A549 (cell line): Measurements from ENCODE around the gene SMTNL2. TPM values are rescaled to one million over a fixed set of nuclear protein-coding genes. Genes with fewer than 3 reads are reported as not detected.

Experiments used
- ATAC-seq, 2 experiments: fragments of 200-7000 bp in 1 of 2; fragments of >200 bp in 1 of 2; cut with Nextera tagmentation in 1 of 2; cut with Tn5 transposase in 1 of 2; 3 replicates each; pipeline versions ENCODE4 v1.8.0 to v1.9.1; 2018 to 2020; ENCODE audit warnings: mild to moderate bottlenecking in 1 of 2, moderate library complexity in 1 of 2
- CTCF ChIA-PET: fragments of 300-600 bp; sonication (Branson Sonifier 250); formaldehyde crosslinking; extraction: SDS; loops from one replicate; lab custom pipeline; 2021; ENCODE audit warnings: antibody characterized with exemption, inconsistent platforms; lab: Yijun Ruan, JAX
- POLR2A ChIA-PET: fragments of 350-600 bp; formaldehyde crosslinking; extraction: SDS; loops from one replicate; lab custom pipeline; 2021; ENCODE audit warnings: antibody characterized with exemption, inconsistent platforms; lab: Yijun Ruan, JAX
- DNase-seq, 2 experiments: peaks; one replicate each; pipeline versions ENCODE4 v3.0.0 to v3.0.0-alpha.2; 2011 to 2016; ENCODE audit warnings: low read depth in 1 of 2, low spot score in 1 of 2
- FAIRE-seq: peaks from 2 replicates; lab custom pipeline; 2011; peaks lifted over from hg19 to GRCh38; lab: Jason Lieb, UNC
- H3K27ac ChIP-seq, 2 experiments: fragments of >200 bp; sonication (Bioruptor Twin); formaldehyde crosslinking; 3 replicates each; pipeline ENCODE4 v1.5.1; 2016 to 2017
- H3K4me1 ChIP-seq: fragments of >200 bp; sonication (Bioruptor Twin); formaldehyde crosslinking; 3 replicates; pipeline ENCODE4 v1.6.1; 2016
- H3K4me2 ChIP-seq: fragments of >200 bp; sonication (Bioruptor Twin); formaldehyde crosslinking; 3 replicates; pipeline ENCODE4 v1.6.1; 2016
- H3K4me3 ChIP-seq: fragments of >200 bp; sonication (Bioruptor Twin); formaldehyde crosslinking; 3 replicates; pipeline ENCODE4 v1.5.1; 2016
- H3K9me3 ChIP-seq: fragments of >200 bp; sonication (Bioruptor Twin); formaldehyde crosslinking; 3 replicates; pipeline ENCODE4 v1.6.1; 2016
- CBX2 ChIP-seq: fragments of 200-600 bp; sonication (generic); IDR thresholded peaks from 2 replicates; pipeline ENCODE4 v1.6.1; 2016; ENCODE audit warnings: low read depth, mild to moderate bottlenecking, borderline replicate concordance
- CBX8 ChIP-seq: fragments of 200-600 bp; sonication (generic); IDR thresholded peaks from 2 replicates; pipeline ENCODE4 v1.6.1; 2016
- CEBPB ChIP-seq, 2 experiments: fragments of >200 bp in 1 of 2; sonication (Bioruptor Twin) in 1 of 2; formaldehyde crosslinking in 1 of 2; IDR thresholded peaks; 2 replicates each; pipeline ENCODE4 v1.6.1; 2012 to 2016
- CHD2 ChIP-seq: fragments of 150-350 bp; IDR thresholded peaks from 2 replicates; pipeline ENCODE4 v1.6.1; 2014; ENCODE audit warnings: low read length; ENCODE audit not compliant: partially characterized antibody
- EP300 ChIP-seq, 2 experiments: fragments of >200 bp; sonication (Bioruptor Twin); formaldehyde crosslinking; IDR thresholded peaks; 2 replicates in 1 of 2; 3 replicates in 1 of 2; pipeline ENCODE4 v1.6.1; 2016 to 2017
- ESRRA ChIP-seq: fragments of 150-350 bp; IDR thresholded peaks from 2 replicates; pipeline ENCODE4 v1.6.1; 2014; ENCODE audit warnings: mild to moderate bottlenecking, low read length, borderline replicate concordance
- GATA3 ChIP-seq: IDR thresholded peaks from 2 replicates; pipeline ENCODE4 v1.6.1; 2012; ENCODE audit warnings: borderline replicate concordance
- HOXB5 ChIP-seq: fragments of 250-450 bp; sonication (Bioruptor Pico); IDR thresholded peaks from 2 replicates; pipeline ENCODE4 v1.5.0; 2020; ENCODE audit warnings: mild to moderate bottlenecking, moderate library complexity
- JUNB ChIP-seq: fragments of >200 bp; sonication (Bioruptor Twin); formaldehyde crosslinking; IDR thresholded peaks from 2 replicates; pipeline ENCODE4 v1.6.1; 2016
- KDM1A ChIP-seq: fragments of 200-600 bp; sonication (generic); IDR thresholded peaks from 2 replicates; pipeline ENCODE4 v1.6.1; 2016; ENCODE audit warnings: low read depth, mild to moderate bottlenecking
- PBX3 ChIP-seq: IDR thresholded peaks from 2 replicates; pipeline ENCODE4 v1.6.1; 2012
- PHF8 ChIP-seq: fragments of 200-600 bp; sonication (generic); IDR thresholded peaks from 2 replicates; pipeline ENCODE4 v1.6.1; 2016; ENCODE audit warnings: low read depth, mild to moderate bottlenecking, antibody characterized with exemption, moderate library complexity, borderline replicate concordance
- RARB ChIP-seq: fragments of 250-450 bp; sonication (Bioruptor Pico); IDR thresholded peaks from 2 replicates; pipeline ENCODE4 v1.8.0; 2021; ENCODE audit warnings: mild to moderate bottlenecking, moderate library complexity
- RCOR1 ChIP-seq: fragments of 150-350 bp; IDR thresholded peaks from 2 replicates; pipeline ENCODE4 v1.6.1; 2014; ENCODE audit warnings: antibody characterized with exemption, low read length, low read depth
- TP53 ChIP-seq: fragments of 250-450 bp; sonication (Bioruptor Pico); IDR thresholded peaks from 2 replicates; pipeline ENCODE4 v1.5.0; 2021; ENCODE audit warnings: mild to moderate bottlenecking, moderate library complexity
- USF2 ChIP-seq: fragments of 450-650 bp; IDR thresholded peaks from 2 replicates; pipeline ENCODE4 v1.6.1; 2014; ENCODE audit warnings: antibody characterized with exemption
- ZFP36 ChIP-seq: fragments of 450-650 bp; IDR thresholded peaks from 2 replicates; pipeline ENCODE4 v1.6.1; 2014; ENCODE audit warnings: borderline replicate concordance; ENCODE audit not compliant: partially characterized antibody
- ZSCAN20 ChIP-seq: fragments of 250-450 bp; sonication (Bioruptor Pico); IDR thresholded peaks from 2 replicates; pipeline ENCODE4 v1.8.0; 2022; ENCODE audit warnings: mild to moderate bottlenecking, moderate library complexity
- WGBS: methylation state at CpG from one replicate; pipeline ENCODE4 v1.1.6; 2017; ENCODE audit errors: missing lambda C conversion rate; 5-methylcytosine and 5-hydroxymethylcytosine counted together
- polyA plus RNA-seq, 4 experiments: library from polyadenylated mRNA; depleted of rRNA in 3 of 4; stranded (reverse); fragments of >200 nt; fragmentation: RNase III in 1 of 4; extraction: RNeasy Plus Mini Kit Qiagen cat#74134 plus additional on column Dnase treatment in 1 of 4; gene quantifications; 2 replicates in 3 of 4; 3 replicates in 1 of 4; pipeline ENCODE4 v1.2.3, GENCODE V29; 2011 to 2017
- TF ChIP-seq, protein P1 (sequence below): fragments of >200 bp; sonication (Bioruptor Twin); formaldehyde crosslinking; IDR thresholded peaks from 2 replicates; pipeline ENCODE4 v1.6.1; 2016
- TF ChIP-seq, protein P2 (sequence below): IDR thresholded peaks from 2 replicates; pipeline ENCODE4 v1.6.1; 2012
- TF ChIP-seq, protein P3 (sequence below): fragments of 250-450 bp; sonication (Bioruptor Pico); IDR thresholded peaks from 2 replicates; pipeline ENCODE4 v1.5.0; 2020; ENCODE audit warnings: low read depth, mild to moderate bottlenecking, moderate library complexity

The SMTNL2 gene
- polyA plus RNA-seq, 2 of the 4 experiments (the other 2 are of a cell fraction) = 0.05 to 0.06 TPM

DNA sequence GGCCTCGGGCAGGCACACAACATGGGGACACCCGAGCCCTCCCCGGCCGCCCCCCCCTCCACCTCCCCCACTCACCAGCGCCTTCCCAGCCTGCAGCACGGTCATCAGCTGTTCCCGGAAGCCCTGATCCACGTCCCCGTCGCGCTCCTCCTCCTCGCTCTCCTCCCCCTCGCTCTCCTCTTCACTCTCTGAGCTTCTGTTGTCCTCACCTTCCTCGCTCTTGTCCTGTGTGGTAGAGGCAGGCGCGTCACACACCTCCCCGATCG, 39.4 kb upstream of the SMTNL2 start:
- CTCF ChIA-PET = interaction anchor here (1.1 to 13.0 kb wide), 5 partner anchors 10 to 345 kb away, joined by 3 to 99 read pairs (median 4); partner anchors contain the start of gene MYBBP1A

GRCh38 chr17:4545217-4545951, 38.9 kb upstream of the SMTNL2 start:
- H3K4me3 ChIP-seq = no peak overlapping the region
- ChIA-PET POLR2A (interaction anchor here (0.9 to 2.6 kb wide), 2 partner anchors 8 to 10 kb away, joined by 3 to 13 read pairs; partner anchors contain the start of gene MYBBP1A), CTCF (interaction anchor here (1.1 to 13.0 kb wide), 2 partner anchors 20 to 344 kb away, joined by 3 to 99 read pairs; no protein-coding TSS in a partner anchor)
- no peak overlapping the region for H3K4me2 ChIP-seq
- TF ChIP-seq CHD2 (no peak), HOXB5 (CRISPR knock-in tag) (no peak), RCOR1 (no peak)
- TF ChIP-seq, all 56 proteins: peak for 0
- DNase-seq (no peak), FAIRE-seq (no peak), ATAC-seq (no peak)
- WGBS = 94% methylated on average over 25 of the region's 32 CpGs
- Histone ChIP-seq H3K4me1 (peaks cover 14% of the 10 kb centered on the region; the same call in 1 of the 3 replicates), H3K27ac (no peak overlapping the region), H3K9me3 (no peaks in the 10 kb centered on the region)

More for the DNA sequence above, 39.4 kb upstream of the SMTNL2 start:
- TF ChIP-seq RCOR1 = no peak
- TF ChIP-seq, protein P1, sequence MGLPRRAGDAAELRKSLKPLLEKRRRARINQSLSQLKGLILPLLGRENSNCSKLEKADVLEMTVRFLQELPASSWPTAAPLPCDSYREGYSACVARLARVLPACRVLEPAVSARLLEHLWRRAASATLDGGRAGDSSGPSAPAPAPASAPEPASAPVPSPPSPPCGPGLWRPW = no peak
- H3K4me1 ChIP-seq = peaks cover 9% of the 10 kb centered on the region; the same call in 1 of the 3 replicates
- 92% methylated on average over 15 of the region's 18 CpGs for WGBS
- DNase-seq (no peak), FAIRE-seq (no peak), ATAC-seq (no peak)
- no peak overlapping the region for H3K4me2 ChIP-seq
- no peak overlapping the region for H3K27ac ChIP-seq
- POLR2A ChIA-PET = interaction anchor here (2.6 kb wide), 1 partner anchor 10 kb away, joined by 13 read pairs; the partner anchor contains the start of gene MYBBP1A
- no peak overlapping the region for H3K4me3 ChIP-seq
- no peaks in the 10 kb centered on the region for H3K9me3 ChIP-seq

DNA sequence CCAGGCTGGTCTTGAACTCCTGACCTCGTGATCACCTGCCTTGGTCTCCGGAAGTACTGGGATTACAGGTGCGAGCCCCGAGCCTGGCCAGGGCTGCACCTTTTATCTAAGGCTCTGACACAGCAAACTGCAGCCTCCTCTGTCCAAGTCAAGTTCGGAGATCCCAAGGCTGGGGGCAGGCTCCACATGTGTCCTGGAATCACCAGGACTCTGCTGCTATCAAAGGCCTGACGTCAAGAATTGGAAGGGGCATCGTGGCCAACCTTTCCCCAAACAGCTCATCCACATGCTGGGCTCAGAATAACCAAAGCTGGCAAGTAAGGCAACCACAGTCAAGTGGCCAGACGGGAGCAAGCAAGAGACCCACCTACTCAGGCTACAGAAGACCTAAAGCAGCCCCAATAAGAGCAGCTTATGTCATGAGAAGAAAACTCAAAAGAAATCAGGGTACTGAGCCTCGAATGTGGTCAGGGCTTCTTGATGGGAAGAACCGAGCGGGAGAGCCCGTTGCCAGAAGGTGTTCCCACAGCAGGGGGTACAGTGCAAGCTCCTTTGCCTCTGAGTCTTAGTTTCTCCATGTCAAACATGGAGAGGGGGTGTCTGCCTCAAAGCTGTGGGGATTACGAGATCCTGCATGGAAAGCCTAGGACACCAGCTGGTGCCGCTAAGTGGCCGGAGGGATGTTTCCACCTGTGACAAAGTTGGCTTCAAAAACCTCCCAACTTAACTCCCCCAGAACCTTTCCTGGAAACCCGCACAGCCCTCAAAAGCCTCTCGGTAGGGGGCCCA, 37.0 kb upstream of the SMTNL2 start:
- Histone ChIP-seq H3K4me1 (peaks cover 16% of the 10 kb centered on the region; the same call in 1 of the 3 replicates), H3K4me2 (no peak overlapping the region), H3K27ac (no peak overlapping the region), H3K9me3 (no peaks in the 10 kb centered on the region), H3K4me3 (no peak overlapping the region)
- TF ChIP-seq JUNB = no peak
- no peak for TF ChIP-seq TP53 (CRISPR knock-in tag)
- TF ChIP-seq KDM1A = no peak
- no peak for TF ChIP-seq USF2
- TF ChIP-seq ZSCAN20 (CRISPR knock-in tag) = no peak
- no peak for TF ChIP-seq RARB
- no peak for TF ChIP-seq EP300 (IDR thresholded peaks at IDR 0.05)
- no peak for TF ChIP-seq ESRRA
- no peak for TF ChIP-seq ZFP36
- TF ChIP-seq CBX2 = no peak
- TF ChIP-seq GATA3 = no peak
- TF ChIP-seq CEBPB (IDR thresholded peaks at IDR 0.05) = no peak
- TF ChIP-seq CBX8 = no peak
- no peak for TF ChIP-seq PBX3
- TF ChIP-seq, protein P2, sequence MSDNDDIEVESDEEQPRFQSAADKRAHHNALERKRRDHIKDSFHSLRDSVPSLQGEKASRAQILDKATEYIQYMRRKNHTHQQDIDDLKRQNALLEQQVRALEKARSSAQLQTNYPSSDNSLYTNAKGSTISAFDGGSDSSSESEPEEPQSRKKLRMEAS = no peak
- TF ChIP-seq, protein P3, sequence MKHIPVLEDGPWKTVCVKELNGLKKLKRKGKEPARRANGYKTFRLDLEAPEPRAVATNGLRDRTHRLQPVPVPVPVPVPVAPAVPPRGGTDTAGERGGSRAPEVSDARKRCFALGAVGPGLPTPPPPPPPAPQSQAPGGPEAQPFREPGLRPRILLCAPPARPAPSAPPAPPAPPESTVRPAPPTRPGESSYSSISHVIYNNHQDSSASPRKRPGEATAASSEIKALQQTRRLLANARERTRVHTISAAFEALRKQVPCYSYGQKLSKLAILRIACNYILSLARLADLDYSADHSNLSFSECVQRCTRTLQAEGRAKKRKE (CRISPR knock-in tag) = no peak
- no peak for TF ChIP-seq PHF8
- no peak for DNase-seq
- ChIA-PET POLR2A (no interaction called here), CTCF (interaction anchor here (0.6 to 13.0 kb wide), 6 partner anchors 11 to 515 kb away, joined by 3 to 99 read pairs (median 4); no protein-coding TSS in a partner anchor)
- no peak for FAIRE-seq
- no peak for ATAC-seq
- WGBS = 92% methylated on average over 17 of the region's 17 CpGs
